Activated CD4-positive, alpha-beta T cell treated with anti-CD3 and anti-CD28 coated beads, Interleukin-2, amount 10 ng/mL, durations not matched to agents 7 days and 5 days (primary cell): ENCODE results near the gene NCDN. TPM values are rescaled to one million over a fixed set of nuclear protein-coding genes. Genes with fewer than 3 reads are reported as not detected.

Experiments used
- CTCF ChIA-PET: fragments of 350-600 bp; sonication (Branson Sonifier 250); formaldehyde crosslinking; loops from one replicate; lab custom pipeline; 2021; ENCODE audit warnings: antibody characterized with exemption; lab: Charles Lee
- POLR2A ChIA-PET: fragments of 350-600 bp; sonication (Branson Sonifier 250); formaldehyde crosslinking; loops from one replicate; lab custom pipeline; 2021; ENCODE audit warnings: antibody characterized with exemption; lab: Charles Lee
- DNase-seq: peaks from one replicate; pipeline ENCODE4 v3.0.0-alpha.2; 2020
- H3K27ac Mint-ChIP-seq: one replicate; pipeline ENCODE4 v1.8.0; 2021; ENCODE audit warnings: mild to moderate bottlenecking, moderate library complexity, mixed read lengths
- H3K27me3 Mint-ChIP-seq: one replicate; pipeline ENCODE4 v1.8.0; 2021; ENCODE audit warnings: mixed read lengths
- H3K36me3 Mint-ChIP-seq: one replicate; pipeline ENCODE4 v1.8.0; 2021; ENCODE audit warnings: low read depth, mixed read lengths
- H3K4me1 Mint-ChIP-seq: one replicate; pipeline ENCODE4 v1.8.0; 2021; ENCODE audit warnings: mixed read lengths
- H3K4me3 Mint-ChIP-seq: one replicate; pipeline ENCODE4 v1.8.0; 2021; ENCODE audit warnings: mild to moderate bottlenecking, moderate library complexity, mixed read lengths
- H3K9me3 Mint-ChIP-seq: one replicate; pipeline ENCODE4 v1.8.0; 2021; ENCODE audit warnings: mixed read lengths
- total RNA-seq, 2 experiments: library from RNA; stranded (reverse); gene quantifications; one replicate each; pipeline ENCODE4 v1.2.3, GENCODE V29; 2021

NCDN gene
- total RNA-seq, 2 experiments from 2014 or later, result 19.4 to 21.4 TPM

GRCh38 chr1:35603941-35604340, 46.3 kb downstream of the NCDN start:
- Mint-ChIP-seq H3K36me3 (peaks cover 55% of the 10 kb centered on the region), H3K4me3 (no peak overlapping the region), H3K27me3 (no peaks in the 10 kb centered on the region), H3K27ac (peak overlapping the region; percentile 52), H3K4me1 (peaks cover 6% of the 10 kb centered on the region), H3K9me3 (no peaks in the 10 kb centered on the region)
- POLR2A ChIA-PET, result interaction anchor here (0.7 kb wide), 1 partner anchor 159 kb away, joined by 3 read pairs; no protein-coding TSS in a partner anchor
- CTCF ChIA-PET, result interaction anchor here (0.6 to 2.6 kb wide), 2 partner anchors 10 to 128 kb away, joined by 3 to 11 read pairs; no protein-coding TSS in a partner anchor
- DNase-seq, result no peak

- no peak for DNase-seq
- peaks cover 11% of the 10 kb centered on the region for H3K4me1 Mint-ChIP-seq
- H3K4me3 Mint-ChIP-seq, result no peak overlapping the region
- no peaks in the 10 kb centered on the region for H3K9me3 Mint-ChIP-seq
- H3K36me3 Mint-ChIP-seq, result peaks cover 57% of the 10 kb centered on the region
- POLR2A ChIA-PET, result no interaction called here
- no peaks in the 10 kb centered on the region for H3K27me3 Mint-ChIP-seq
- no peak overlapping the region for H3K27ac Mint-ChIP-seq
- CTCF ChIA-PET, result interaction anchor here (1.0 to 2.6 kb wide), 3 partner anchors 11 to 111 kb away, joined by 3 to 11 read pairs (median 4); no protein-coding TSS in a partner anchor
Measured at GRCh38 chr1:35605071-35605866, 47.7 kb downstream of the NCDN start.

- no peak for DNase-seq
- Mint-ChIP-seq H3K4me1 (peaks cover 13% of the 10 kb centered on the region), H3K27ac (no peak overlapping the region), H3K9me3 (no peaks in the 10 kb centered on the region), H3K4me3 (no peak overlapping the region), H3K27me3 (no peaks in the 10 kb centered on the region), H3K36me3 (peaks cover 58% of the 10 kb centered on the region)
- ChIA-PET POLR2A (no interaction called here), CTCF (interaction anchor here (1.2 kb wide), 1 partner anchor 111 kb away, joined by 4 read pairs; no protein-coding TSS in a partner anchor)
Measured at GRCh38 chr1:35605867-35606182, 48.2 kb downstream of the NCDN start.

DNA sequence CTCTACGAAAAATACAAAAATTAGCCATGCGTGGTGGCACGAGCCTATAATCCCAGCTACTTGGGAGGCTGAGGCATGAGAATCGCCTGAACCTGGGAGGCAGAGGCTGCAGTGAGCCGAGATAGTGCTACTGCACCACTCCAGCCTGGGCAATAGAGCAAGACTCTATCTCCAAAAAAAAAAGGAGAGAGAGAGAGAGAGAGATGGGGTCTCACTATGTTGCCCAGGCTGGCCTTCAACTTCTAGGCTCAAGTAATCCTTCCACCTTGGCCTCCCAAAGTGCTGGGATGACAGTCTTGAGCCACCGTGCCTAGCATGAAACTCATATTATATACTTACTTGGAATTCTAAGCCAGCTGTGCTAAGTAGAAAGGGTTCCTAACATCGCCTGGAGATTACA, 54.1 kb downstream of the NCDN start:
- no peak overlapping the region for H3K4me3 Mint-ChIP-seq
- no peaks in the 10 kb centered on the region for H3K9me3 Mint-ChIP-seq
- no peaks in the 10 kb centered on the region for H3K27me3 Mint-ChIP-seq
- CTCF ChIA-PET, result no interaction called here
- no peak overlapping the region for H3K27ac Mint-ChIP-seq
- POLR2A ChIA-PET, result no interaction called here
- no peak for DNase-seq
- H3K4me1 Mint-ChIP-seq, result peaks cover 13% of the 10 kb centered on the region
- peaks cover 41% of the 10 kb centered on the region for H3K36me3 Mint-ChIP-seq

DNA sequence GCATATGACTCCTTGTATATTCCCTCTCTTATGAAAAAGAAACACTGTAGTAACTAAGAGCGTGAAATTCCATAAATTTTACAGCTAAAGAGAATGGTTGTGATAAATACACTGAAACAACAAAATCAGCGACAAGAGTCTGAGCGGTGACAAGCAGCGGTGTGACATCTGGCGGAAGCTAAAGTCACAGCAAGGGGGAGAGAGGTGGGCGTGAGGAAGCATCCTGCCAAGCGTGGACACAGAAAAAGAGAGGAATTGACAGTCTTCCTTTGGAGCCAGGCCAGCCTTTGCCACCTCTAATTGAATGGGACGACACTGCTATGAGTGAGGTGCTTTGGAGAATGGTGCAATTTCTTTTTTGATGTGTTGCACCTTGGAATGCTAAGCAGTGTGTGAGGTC, 57.8 kb downstream of the NCDN start:
- Mint-ChIP-seq H3K4me1 (peaks cover 5% of the 10 kb centered on the region), H3K27me3 (no peaks in the 10 kb centered on the region), H3K27ac (no peak overlapping the region), H3K36me3 (peaks cover 26% of the 10 kb centered on the region), H3K9me3 (no peaks in the 10 kb centered on the region), H3K4me3 (no peak overlapping the region)
- CTCF ChIA-PET, result interaction anchor here (1.0 to 1.2 kb wide), 2 partner anchors 8 to 164 kb away, joined by 3 to 4 read pairs; no protein-coding TSS in a partner anchor
- DNase-seq, result no peak
- POLR2A ChIA-PET, result no interaction called here

Other genes with a start within 250 kb of the NCDN start
- 10 to 100 TPM; 37.6 to 46.3 TPM for gene KIAA0319L, start 396 bp upstream of the NCDN start, total RNA-seq
- gene TFAP2E, start 15.5 kb downstream of the NCDN start, total RNA-seq, result under 1 TPM; 0.42 to 0.65 TPM
- 10 to 100 TPM; 78.6 to 95.7 TPM for gene PSMB2, start 83.7 kb downstream of the NCDN start, total RNA-seq
- 10 to 100 TPM; 13.2 to 14.2 TPM for gene C1orf216, start 161.1 kb downstream of the NCDN start, total RNA-seq
- gene CLSPN, start 212.2 kb downstream of the NCDN start, total RNA-seq, result 10 to 100 TPM; 68.2 to 80.1 TPM